ENCODE data around the gene PODXL2.

PODXL2 gene

GRCh38 chr3:127667119-127667681, 38.2 kb downstream of the PODXL2 start:
- peaks cover 8% of the 10 kb centered on the region for H3K79me2 ChIP-seq (ENCODE audit: insufficient read depth, low read length)
- TF ChIP-seq EZH2 (IDR thresholded peaks at IDR 0.05; ENCODE audit: borderline replicate concordance, low read depth, low read length, severe bottlenecking) (no peak), CTCF (IDR thresholded peaks at IDR 0.05; ENCODE audit: borderline replicate concordance, extremely low read depth, low read length, poor library complexity, severe bottlenecking) (no peak)
- no peak overlapping the region for H3K4me3 ChIP-seq (ENCODE audit: low read depth in 1 of 2, low read length in 2 of 2)
- no peak overlapping the region for H3K27ac ChIP-seq (ENCODE audit: low read length)
- no peak overlapping the region for H2AFZ ChIP-seq (ENCODE audit: low read depth, low read length)
- H3K9me3 ChIP-seq (ENCODE audit: insufficient read depth, low read length, severe bottlenecking): no peaks in the 10 kb centered on the region
- H3K27me3 ChIP-seq (ENCODE audit: insufficient read depth, low read length, poor library complexity): peaks cover 3% of the 10 kb centered on the region
- H4K20me1 ChIP-seq (ENCODE audit: insufficient read depth, low read length): no peaks in the 10 kb centered on the region
- H3K4me2 ChIP-seq (ENCODE audit: insufficient read depth, low read length): no peak overlapping the region
- no peak overlapping the region for H3K9ac ChIP-seq (ENCODE audit: low read depth, low read length)
- ATAC-seq (ENCODE audit: insufficient read depth, low read depth): no peak
- no peaks in the 10 kb centered on the region; the same call in 1 of the 2 replicates for H3K36me3 ChIP-seq (ENCODE audit: insufficient read depth, low read length)
- peaks cover 12% of the 10 kb centered on the region for H3K4me1 ChIP-seq (ENCODE audit: insufficient read depth, low read length)
- no peak for DNase-seq

GRCh38 chr3:127668906-127669305, 39.9 kb downstream of the PODXL2 start:
- no peak for ATAC-seq (ENCODE audit: insufficient read depth, low read depth)

GRCh38 chr3:127669541-127670228, 40.7 kb downstream of the PODXL2 start:
- no peak overlapping the region for H3K4me2 ChIP-seq (ENCODE audit: insufficient read depth, low read length)
- no peak for ATAC-seq (ENCODE audit: insufficient read depth, low read depth)
- no peak overlapping the region for H3K27ac ChIP-seq (ENCODE audit: low read length)
- no peak for DNase-seq
- TF ChIP-seq CTCF (IDR thresholded peaks at IDR 0.05; ENCODE audit: borderline replicate concordance, extremely low read depth, low read length, poor library complexity, severe bottlenecking): no peak
- TF ChIP-seq EZH2 (IDR thresholded peaks at IDR 0.05; ENCODE audit: borderline replicate concordance, low read depth, low read length, severe bottlenecking): no peak
- H2AFZ ChIP-seq (ENCODE audit: low read depth, low read length): no peak overlapping the region
- peaks cover 3% of the 10 kb centered on the region for H3K27me3 ChIP-seq (ENCODE audit: insufficient read depth, low read length, poor library complexity)
- no peak overlapping the region for H3K9ac ChIP-seq (ENCODE audit: low read depth, low read length)
- H3K9me3 ChIP-seq (ENCODE audit: insufficient read depth, low read length, severe bottlenecking): no peaks in the 10 kb centered on the region
- peaks cover 17% of the 10 kb centered on the region for H3K79me2 ChIP-seq (ENCODE audit: insufficient read depth, low read length)
- peaks cover under 1% of the 10 kb centered on the region; the same call in 1 of the 2 replicates for H4K20me1 ChIP-seq (ENCODE audit: insufficient read depth, low read length)
- no peak overlapping the region for H3K4me3 ChIP-seq (ENCODE audit: low read depth in 1 of 2, low read length in 2 of 2)
- peaks cover 4% of the 10 kb centered on the region; the same call in 1 of the 2 replicates for H3K36me3 ChIP-seq (ENCODE audit: insufficient read depth, low read length)
- H3K4me1 ChIP-seq (ENCODE audit: insufficient read depth, low read length): peaks cover 24% of the 10 kb centered on the region

More at GRCh38 chr3:127668906-127669305, 39.9 kb downstream of the PODXL2 start:
- H3K36me3 ChIP-seq (ENCODE audit: insufficient read depth, low read length): no peaks in the 10 kb centered on the region; the same call in 1 of the 2 replicates
- DNase-seq: no peak
- H3K4me3 ChIP-seq (ENCODE audit: low read depth in 1 of 2, low read length in 2 of 2): no peak overlapping the region
- H4K20me1 ChIP-seq (ENCODE audit: insufficient read depth, low read length): no peaks in the 10 kb centered on the region
- peaks cover 21% of the 10 kb centered on the region for H3K4me1 ChIP-seq (ENCODE audit: insufficient read depth, low read length)
- no peaks in the 10 kb centered on the region for H3K9me3 ChIP-seq (ENCODE audit: insufficient read depth, low read length, severe bottlenecking)
- H3K27ac ChIP-seq (ENCODE audit: low read length): no peak overlapping the region
- no peak overlapping the region for H2AFZ ChIP-seq (ENCODE audit: low read depth, low read length)
- H3K9ac ChIP-seq (ENCODE audit: low read depth, low read length): no peak overlapping the region
- peaks cover 17% of the 10 kb centered on the region for H3K79me2 ChIP-seq (ENCODE audit: insufficient read depth, low read length)
- H3K4me2 ChIP-seq (ENCODE audit: insufficient read depth, low read length): no peak overlapping the region
- TF ChIP-seq EZH2 (IDR thresholded peaks at IDR 0.05; ENCODE audit: borderline replicate concordance, low read depth, low read length, severe bottlenecking): no peak
- no peak for TF ChIP-seq CTCF (IDR thresholded peaks at IDR 0.05; ENCODE audit: borderline replicate concordance, extremely low read depth, low read length, poor library complexity, severe bottlenecking)
- peaks cover 3% of the 10 kb centered on the region for H3K27me3 ChIP-seq (ENCODE audit: insufficient read depth, low read length, poor library complexity)

All from DND-41 (cell line).